LoVo (cell line): ENCODE measurements around the gene SFSWAP.
"Not testable (repeated sequence)": the region's sequence is repeated elsewhere in the genome, so short reads cannot be mapped to it uniquely, and the experiment has no call there.

Experiments
- DNase-seq: peaks from one replicate; pipeline ENCODE4 v3.0.0-alpha.2; 2016; ENCODE audit warnings: low spot score

SFSWAP gene

DNA sequence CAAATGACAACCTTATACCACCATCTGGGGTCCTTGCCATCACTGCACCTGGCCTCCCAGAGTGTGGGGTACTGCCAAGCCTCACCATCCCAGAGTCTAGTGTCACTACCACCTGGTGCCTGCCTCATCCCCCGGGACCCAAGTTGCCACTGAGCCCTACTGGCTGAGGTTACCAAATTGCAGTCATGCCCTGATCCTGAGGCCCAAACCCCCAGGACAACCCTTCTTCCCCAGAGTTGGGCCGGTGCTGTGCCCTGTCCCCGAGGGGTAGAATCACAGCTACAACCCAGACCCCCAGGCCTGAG, 8.4 kb upstream of the SFSWAP start:
- no peak for DNase-seq

DNA sequence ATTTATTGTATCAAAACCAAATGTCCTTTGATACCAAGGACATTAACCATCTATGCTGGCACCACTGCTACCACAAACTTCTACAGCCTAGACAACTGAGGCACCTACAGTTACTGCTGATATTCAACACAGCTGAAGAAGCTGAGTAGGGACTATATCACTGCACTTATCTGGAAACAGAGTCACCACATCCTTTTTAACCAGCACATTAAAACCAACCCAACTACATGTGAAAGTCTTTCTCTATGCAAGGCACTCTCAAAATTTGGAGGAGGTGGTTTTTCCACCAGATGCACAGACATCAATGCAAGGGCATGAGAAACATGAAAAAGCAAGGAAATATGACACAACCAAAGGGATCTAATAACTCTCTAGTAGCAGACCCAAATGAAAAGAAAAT, 7.7 kb upstream of the SFSWAP start:
- no peak for DNase-seq

DNA sequence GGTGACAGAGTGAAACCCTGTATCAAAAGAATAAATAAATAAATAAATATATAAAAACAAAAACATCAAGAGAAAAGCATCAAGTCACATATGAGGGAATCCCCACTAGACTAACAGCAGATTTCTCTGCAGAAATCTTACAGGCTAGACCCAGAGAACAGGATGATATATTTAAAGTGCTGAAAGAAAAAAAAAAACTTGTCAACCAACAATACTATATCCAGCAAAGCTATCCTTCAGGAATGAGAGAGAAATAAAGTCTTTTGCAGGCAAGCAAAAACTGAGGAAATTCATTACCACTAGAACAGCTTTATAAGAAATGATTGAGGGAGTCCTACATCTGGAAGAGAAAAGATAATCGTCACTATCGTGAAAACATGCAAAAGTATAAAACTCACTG, 6.4 kb upstream of the SFSWAP start:
- DNase-seq, result no peak

DNA sequence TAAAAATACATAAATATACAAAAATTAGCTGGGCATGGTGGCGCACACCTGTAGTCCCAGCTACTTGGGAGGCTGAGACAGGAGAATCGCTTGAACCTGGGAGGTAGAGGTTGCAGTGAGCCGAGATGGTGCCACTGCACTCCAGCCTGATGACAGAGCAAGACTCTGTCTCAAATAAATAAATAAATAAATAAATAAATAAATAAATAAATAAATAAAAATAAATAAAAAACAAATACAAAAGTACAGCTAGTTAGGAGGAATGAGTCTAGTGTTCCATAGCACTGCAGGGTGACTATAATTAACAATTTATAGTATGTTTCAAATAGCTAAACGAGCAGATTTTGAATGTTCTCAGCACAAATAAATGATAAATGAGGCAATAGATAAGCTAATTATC, 4.2 kb upstream of the SFSWAP start:
- not testable (repeated sequence) for DNase-seq

DNA sequence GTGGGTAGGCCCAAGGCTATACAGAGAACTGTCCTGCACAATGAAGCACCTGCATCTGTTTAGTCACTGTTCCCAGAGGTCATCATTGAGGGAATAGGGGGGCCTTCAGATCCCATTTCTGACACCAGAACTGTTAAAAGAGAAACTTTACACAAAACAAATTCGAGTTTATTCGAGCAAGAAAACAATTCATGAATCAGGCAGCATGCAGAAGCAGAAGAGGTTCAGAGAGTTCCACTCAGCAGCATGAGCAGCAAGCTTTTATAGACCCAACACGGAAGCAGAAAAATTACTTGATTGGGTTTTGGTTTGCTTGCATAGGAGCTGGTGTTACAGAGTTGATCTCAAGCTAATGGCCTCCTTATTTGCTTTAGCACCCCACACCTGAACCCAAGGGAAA, 1.7 kb upstream of the SFSWAP start:
- DNase-seq, result no peak

DNA sequence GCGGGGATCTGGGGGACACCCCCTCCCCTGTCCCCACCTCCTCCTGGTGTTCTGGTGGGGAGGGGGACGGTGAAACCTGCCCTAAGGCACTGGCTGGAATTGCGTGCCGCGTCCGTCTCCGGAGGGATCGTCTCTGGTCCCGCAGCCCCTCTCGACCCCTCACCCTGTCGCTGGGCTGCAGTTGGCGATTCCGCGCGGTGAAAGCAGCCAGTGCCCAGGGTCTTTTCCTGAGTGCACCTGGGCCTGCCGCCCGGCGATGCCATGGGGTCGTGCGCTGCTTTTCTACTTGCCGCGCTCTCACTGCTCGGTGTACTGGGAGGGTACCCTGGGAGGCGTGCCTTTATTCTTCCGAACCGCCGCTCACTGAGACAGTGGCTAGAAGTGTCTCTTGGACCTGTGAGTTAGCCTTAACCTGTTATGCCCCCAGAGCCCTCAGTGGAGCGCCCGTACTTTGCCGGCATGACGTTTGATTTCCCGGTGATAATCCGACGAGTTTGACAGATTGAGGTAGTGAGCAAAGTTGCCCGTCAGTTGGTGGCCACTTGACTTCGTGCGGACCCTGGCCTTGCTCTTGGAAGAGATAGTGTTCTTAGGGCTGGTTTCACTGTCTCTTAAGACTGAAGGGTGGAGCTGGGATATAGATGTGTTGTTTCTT, 788 bp downstream of the SFSWAP start:
- DNase-seq, result no peak

DNA sequence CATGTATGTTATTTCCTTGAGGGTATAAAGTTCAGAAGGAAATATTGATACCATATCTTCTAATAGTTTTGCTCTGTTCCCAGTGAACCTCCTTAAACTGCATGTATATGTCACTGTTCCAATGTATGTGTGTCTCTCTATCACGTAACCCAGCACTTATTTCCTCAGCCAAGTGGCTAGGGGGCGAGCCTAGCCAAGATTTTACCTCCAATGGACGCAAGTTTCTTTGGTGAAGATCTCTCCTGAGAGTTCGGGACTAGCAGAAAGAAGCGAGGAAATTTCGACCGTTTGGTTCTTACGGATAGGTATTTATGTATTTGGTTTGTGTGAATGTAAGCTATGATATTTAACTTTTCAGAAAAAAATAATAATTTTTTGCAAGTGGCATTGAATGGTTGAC, 2.5 kb downstream of the SFSWAP start:
- DNase-seq, result no peak

DNA sequence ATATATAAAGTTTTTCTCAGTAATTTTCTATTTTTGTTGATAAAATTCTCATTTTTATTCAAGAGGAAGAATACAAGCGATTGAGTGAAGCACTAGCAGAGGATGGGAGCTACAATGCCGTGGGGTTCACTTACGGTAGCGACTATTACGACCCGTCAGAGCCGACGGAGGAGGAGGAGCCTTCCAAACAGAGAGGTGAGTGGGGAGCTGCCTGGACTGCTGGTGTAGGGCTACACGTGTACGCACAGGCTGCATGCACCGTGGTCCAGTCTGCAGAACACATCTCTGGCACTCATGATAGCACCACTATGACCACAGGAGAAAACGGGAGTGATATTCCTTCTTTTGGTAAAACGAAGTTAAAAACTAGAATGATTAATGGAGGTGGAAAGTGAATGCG, 3.9 kb downstream of the SFSWAP start:
- DNase-seq, result no peak

DNA sequence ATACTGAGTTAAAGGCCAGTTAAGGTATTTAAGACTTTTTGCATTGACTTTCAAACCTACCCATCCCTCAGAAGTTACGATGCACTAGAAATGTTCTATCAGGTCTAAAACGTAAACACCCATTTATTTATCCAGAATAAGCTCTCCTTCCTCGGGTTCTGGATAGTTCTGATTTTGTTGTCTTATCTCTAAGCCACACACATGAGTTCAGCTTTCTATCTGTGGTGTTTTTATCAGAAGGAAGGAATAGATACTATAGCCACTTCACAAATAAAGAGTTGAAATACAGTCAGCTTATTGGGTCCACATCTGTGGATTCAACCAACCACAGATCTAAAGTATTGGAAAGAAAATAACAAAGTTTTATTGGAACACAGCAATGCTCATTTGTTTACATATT, 5.4 kb downstream of the SFSWAP start:
- no peak for DNase-seq

DNA sequence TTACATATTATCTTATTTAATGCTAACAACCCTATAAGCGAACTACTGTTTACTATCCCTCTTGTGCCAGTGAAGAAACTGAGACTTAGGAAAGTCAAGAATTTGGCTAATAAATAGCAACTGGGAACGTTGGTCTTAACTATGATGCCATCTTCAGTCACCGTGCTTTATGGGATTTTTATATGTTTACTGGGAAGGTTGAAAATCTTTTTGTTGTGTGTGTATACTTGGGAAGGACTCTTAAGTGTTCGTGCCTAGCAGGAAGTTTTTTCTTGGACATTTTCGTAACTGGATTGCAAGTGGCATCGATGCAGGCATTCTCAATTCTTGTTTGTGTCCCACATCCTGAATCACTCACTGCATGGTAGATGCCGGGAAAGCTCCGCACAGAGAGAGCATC, 9.4 kb downstream of the SFSWAP start:
- no peak for DNase-seq

DNA sequence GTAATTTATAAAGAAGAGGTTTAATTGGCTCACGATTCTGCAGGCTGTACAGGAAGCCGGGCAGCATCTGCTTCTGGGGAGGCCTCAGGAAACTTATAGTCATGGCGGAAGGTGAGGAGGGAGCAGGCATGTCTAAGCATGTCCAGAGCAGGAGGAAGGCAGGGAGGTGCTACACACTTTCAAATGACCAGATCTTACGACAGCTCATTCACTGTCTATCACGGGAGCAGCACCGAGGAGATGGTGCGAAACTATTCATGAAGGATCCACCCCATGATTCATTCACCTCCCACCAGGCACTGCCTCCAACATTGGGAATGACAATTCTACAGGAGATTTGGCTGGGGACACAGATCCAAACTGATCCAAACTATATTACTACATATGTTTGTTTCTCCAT, 10.0 kb downstream of the SFSWAP start:
- no peak for DNase-seq

DNA sequence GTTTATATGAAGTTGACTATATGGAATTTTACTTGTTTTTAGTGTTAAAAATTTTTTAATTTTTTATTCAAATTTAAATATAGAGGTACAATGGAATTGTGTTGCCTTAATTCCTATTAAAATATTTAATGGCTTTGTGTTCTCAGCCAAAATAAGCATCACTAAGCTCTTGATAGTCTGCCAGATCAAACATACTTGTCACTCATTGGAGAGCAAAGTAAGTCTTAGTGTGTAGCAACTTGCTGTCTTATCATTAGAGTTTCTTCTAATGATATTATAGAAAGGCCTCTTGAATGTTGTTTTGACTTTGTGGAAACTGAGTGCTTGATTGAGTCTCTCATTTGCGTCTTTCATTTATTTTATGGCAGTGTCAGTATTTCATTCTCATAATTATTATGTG, 10.7 kb downstream of the SFSWAP start:
- DNase-seq, result no peak

DNA sequence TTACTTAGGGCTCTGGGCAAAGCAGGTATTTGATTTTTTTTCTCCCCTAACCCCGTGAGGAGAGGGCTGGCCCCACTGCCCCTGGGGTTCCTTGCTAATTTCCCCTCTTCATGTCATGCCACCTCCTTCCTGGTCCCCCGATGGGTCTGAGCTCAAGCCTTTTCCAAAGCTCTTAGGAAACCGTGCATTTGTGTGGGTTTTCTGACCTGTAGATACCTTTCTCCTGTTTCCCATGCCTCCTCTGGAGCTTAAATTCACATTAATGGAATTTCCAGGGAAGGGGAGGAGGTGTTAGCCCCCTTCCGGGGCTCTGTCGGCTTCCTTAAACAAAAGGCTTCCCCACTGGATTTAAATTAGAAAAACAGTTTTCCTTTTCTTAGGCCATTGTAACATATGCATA, 12.6 kb downstream of the SFSWAP start:
- no peak for DNase-seq

DNA sequence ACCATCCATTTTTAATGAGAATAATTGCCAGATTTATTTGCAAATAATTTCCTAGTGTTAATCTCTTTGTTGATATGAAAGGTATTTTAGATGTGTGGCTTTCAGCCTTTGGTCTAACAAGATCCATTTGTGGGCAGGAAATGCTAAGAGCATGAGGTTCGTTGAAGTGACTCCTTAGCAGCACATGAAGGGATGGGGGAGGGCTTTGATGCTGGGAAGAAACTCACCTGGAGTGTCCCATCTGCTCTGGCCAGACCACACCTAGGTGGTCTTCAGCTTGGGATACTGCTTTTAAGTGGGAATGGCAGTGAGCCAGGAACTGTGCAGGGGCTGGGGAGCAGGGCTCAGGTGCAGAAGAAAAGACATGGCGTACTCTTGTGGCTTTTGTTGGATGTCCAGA, 13.6 kb downstream of the SFSWAP start:
- DNase-seq, result no peak

DNA sequence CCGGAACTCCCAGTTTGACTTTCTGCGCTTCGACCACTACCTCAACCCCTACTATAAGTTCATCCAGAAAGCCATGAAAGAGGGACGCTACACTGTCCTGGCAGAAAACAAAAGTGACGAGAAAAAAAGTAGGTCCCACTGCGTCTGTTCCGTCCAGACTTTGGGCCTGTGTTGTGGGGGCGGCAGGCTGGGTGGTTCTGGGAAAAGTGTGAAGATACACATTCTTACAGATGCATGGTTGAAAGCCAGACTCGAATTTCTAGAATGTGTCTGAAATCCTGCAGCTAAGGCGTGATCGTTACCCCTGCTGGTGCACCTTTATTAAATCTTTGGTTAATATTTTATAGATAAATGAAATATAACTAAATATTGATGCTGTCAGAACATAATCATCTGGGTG, 14.6 kb downstream of the SFSWAP start:
- DNase-seq, result no peak

DNA sequence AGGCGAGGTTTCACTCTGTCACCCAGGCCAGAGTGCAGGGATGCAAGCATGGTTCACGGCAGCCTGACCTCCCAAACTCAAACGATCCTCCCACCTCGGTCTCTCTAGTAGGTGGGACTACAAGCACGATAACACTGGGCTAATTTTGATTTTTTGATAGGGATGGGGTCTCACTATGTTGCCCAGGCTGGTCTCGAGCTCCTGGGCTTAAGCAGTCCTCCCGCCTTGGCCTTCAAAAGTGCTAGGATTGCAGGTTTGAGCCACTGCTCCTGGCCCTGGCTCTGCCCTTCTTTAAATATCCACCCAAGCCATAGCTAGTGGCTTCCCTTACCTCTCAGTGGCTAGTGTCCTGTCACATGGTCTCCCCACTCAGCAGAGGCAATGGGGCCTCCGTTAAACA, 17.8 kb downstream of the SFSWAP start:
- no peak for DNase-seq

DNA sequence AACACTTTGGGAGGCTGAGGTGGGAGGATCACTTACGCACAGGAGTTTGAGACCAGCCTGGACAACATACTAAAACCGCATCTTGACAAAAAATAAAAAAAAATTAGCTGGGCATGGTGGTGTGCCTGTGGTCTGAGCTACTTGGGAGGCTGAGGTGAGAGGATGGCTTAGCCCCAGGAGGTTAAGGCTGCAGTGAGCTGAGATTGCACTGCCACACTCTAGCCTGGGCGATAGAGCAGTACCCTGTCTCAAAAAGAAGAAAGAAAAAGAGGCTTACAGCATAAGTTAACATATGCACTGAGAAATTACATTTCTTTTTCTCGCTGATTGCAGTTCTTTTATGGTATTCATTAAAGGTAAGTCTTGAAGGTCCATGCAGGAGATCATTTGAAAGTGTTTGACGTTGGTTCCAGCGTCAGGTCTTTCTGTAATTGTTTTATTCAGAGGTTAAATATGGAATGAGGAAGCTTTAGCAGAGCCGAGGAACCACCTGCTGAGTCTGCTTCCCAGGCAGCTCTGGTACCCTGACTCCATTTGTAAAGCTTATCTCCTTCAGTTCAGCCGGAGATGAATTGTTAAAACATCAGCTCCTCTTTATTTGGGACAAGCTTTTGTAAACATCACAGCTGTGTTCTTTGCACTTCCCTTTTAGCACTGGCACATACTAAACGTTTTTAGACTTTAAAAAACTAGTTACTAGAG, 18.5 kb downstream of the SFSWAP start:
- DNase-seq, result no peak

DNA sequence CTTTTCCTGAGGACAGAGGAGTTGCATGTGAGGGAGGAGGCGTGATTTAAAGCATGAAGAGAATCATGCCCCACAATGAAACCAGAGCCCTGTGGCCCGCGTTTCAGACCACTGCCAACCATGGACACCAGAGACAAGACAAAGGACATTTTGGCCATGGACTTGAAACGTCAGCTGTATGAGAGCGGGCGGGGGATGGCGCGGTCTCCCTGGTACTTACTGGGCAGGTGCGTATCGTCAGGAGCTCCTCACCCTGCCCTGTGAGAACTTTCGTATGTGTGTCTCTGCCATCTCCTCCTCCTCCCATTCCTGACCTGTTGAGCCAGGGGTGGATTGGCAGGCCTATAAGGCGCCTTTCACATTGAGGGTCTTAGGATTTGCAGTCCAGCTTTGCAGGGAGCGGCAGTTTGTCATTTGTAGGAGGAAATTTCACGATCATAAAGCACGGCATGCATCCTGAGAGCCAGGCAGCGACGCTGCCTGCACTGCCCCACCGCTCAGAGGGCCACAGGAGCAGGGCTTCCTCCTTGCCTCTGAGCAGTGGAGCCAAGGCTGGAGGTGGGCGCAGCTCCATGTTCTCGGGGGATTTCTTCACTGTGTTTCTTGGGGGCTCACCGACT, 22.2 kb downstream of the SFSWAP start:
- DNase-seq, result no peak

DNA sequence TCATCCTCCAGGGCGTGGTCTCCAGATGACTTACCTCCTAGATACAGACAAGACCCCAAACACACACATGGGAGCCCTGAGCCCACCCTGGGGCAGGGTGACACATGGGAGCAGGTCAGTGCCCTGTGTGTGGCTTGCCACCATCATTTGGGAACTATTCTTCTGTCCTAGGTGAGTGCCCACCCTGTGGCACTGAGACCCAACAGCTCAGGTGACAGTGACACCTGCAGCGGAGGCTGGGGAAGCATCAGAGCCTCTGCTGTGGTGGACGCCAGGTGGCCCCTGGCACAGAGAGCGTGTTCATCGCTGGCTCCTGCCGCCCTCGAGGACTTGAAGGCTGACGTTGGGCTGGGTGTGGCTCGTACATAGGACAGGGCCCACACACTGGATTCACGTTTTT, 23.0 kb downstream of the SFSWAP start:
- DNase-seq, result no peak

DNA sequence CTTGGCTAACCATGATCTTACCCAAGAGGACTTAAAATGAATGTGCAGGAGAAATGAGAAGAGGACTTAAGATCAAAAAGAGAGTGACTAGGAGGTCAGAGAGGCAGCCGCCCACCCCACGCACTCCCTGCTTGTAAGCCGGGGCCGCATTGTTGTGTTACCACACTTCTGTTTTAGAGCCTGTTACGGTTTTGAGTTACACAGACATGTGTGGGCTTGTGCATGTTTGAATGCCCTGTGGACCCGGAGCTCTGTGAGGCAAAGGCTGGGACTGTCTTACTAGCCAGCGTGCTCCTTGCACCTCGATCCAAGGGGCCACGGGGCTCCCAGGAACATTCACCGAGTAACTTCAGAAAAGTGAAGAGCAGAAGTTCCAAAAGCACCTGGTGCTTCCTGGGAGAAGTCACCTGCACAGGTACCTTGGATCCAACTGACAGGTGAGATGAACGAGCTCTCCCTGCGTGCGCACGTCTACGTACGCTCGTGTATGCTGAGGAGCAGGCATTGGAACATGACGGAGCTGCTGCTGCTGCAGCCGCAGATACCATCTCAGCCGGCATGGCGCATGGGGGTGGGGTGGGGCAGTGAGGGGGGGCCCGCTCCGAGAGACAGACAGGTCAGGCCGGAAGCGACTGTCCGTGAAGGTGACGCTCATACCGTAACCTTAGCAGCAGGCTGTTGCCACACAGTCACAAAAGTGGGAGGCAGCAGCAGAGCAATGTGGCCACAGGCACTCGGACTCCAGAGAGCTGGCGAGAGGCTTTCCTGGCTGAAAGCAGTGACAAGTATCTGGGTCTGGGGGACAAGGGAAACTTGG, 23.7 kb downstream of the SFSWAP start:
- DNase-seq, result no peak

DNA sequence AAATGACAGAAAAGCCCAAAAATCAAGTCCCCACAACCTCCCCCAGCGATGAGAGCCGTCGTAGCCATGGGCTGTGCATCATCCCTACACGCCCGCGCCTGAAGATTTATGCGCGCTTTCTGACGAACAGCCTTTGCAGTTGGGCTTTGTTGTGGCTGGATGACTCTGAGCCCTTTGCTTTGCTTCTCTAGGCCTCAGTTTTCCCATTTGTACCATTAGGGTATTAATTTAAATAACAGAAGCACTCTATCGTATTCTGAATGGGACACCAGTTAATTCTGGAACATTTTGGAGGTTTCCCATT, 24.2 kb downstream of the SFSWAP start:
- DNase-seq, result no peak

DNA sequence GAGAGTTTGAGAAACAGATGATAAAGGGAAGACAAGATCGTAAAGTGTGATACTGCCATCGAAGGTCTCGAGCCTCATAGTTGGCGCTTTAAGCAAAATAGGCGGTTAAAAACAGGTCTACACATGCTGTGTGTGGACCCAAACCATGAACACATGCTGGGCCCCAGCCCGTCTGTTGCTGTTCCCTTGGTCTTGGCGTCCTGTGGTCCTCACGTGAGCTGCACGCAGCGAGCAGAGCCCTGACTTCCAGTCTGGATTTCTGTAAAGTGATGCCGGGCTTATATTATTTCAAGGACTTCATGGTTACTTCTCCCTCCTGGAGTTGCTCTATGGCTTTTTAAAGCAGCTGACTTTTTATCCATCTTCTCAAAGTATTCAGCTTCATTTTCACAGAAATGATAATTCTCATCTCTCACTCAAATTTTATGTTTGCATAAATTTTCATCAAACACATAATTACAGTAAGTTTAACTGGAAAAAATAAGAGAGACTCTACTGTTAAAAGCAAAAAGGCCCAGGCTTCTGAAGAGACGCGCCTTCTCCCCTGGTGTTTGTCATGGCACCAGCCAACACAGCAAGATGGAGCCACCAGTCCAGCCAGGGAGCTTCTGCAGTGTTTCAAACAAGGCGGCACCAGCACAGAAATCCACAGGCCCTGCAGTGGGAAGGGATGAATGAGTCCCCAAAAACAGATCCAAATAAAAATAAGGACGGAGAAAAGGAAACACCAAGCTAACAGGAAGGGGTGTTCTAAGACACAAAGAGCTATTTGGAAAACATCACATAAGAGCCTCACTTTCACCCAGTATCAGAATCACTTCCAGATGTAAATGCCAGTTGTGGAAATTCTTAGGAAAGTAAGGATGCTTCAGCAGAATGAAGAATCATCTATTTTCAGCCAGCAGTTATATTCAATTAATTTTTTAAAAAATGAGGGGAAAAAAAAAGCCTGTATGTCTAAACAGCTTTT, 24.9 kb downstream of the SFSWAP start:
- no peak for DNase-seq
